Superior temporal gyrus (tissue), 1 donor: Measurements from ENCODE around the gene IPO11.
"Not testable (repeated sequence)": the region's sequence is repeated elsewhere in the genome, so short reads cannot be mapped to it uniquely, and the experiment has no call there.

ENCODE experiments used
- DNase-seq: peaks from one replicate; pipeline ENCODE4 v3.0.0-alpha.2; 2016; ENCODE audit errors: extremely low spot score

The IPO11 gene

DNA sequence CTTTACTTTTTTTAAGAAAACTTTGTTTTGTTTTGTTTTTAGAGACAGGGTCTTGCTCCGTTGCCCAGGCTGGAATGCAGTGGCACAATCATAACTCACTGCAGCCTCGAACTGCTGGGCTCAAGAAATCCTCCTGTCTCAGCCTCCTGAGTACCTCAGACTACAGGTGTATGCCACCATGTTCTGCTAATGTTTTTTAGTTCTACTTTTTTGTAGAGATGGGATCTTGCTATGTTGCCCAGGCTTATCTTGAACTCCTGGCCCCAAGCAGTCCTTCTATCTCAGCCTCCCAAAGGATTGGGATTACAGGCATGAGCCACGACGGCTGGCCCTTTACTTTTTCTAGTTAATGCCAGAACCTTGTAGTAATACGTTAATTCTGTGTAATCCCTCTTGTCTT lies 36.0 kb downstream of the IPO11 start:
- no peak for DNase-seq

GRCh38 chr5:62450259-62450658 lies 37.7 kb downstream of the IPO11 start:
- DNase-seq: no peak

DNA sequence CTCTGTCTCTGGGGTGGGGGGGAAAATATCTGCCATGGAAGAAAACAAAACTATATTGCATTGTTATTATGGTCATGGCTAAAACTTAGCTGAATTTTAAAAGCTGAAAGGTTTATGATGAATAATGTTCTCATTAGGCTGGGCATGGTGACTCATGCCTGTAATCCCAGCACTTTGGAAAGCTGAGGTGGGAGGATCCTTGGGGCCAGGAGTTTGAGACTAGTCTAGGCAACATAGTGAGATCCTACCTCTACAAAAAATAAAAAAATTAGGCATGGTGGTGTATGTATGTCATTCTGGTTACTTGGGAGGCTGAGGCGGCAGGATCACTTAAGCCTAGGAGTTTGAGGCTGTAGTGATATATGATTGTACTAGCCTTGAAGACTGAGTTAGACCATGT lies 44.5 kb downstream of the IPO11 start:
- no peak for DNase-seq

DNA sequence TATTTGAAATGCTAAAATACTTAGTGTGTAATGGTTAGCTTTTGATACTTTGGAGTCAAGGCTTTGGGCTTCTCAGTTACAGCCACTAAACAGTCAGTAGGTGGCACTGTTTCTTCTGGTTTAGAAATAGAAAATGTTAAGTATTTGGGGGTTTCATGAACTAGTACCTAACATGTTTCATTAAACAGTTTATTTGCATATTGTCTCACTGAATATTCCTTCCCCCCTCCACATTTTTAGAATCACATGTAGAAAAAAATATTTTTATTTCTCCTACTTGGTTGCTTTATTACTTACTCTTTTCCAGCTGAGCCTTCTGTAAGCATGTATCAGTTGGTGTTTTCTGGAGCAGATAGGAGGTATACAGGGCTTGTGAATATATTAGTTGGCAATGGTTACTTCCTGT lies 48.0 kb downstream of the IPO11 start:
- peak; percentile 84 for DNase-seq

DNA sequence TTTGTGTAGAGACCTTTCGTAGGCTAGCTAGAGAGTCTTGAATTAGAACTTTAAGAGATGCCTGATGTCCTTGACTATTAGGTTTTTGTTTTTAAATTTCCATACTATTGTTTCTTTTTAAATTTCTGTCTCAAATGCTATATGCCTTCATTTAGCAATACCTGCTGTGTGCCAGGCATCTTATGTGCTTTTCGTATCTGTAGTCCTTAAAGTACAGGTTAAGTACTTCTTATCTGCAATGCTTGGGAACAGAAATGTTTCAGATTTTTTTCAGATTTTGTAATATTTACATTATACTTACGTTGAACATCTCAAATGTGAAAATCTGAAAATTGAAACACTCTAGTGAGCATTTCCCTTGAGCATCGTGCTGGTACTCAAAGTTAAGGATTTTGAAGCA lies 49.0 kb downstream of the IPO11 start:
- DNase-seq: no peak

- DNase-seq: no peak
Observed at GRCh38 chr5:62465985-62466925, 53.7 kb downstream of the IPO11 start.

DNA sequence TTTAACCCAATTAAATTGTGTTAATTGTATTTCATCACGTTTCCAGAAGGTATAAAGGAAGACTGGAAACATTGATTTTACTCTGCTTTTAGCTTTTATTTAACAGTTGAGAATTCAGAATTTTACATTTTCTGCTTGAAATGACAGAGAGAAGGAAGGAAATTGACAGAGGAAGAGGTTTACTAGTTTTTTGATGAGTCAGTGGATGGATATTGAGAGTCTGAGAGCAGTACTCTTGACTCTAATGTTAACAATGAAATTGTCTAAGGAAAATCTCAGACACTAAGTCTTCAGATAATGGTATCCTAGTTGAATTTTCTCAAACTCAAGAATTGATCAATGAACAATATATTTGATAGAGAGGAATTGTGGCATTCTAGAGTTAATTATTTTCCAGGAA lies 60.6 kb downstream of the IPO11 start:
- DNase-seq: no peak

- DNase-seq: no peak
Observed at GRCh38 chr5:62475072-62475471, 62.5 kb downstream of the IPO11 start.

DNA sequence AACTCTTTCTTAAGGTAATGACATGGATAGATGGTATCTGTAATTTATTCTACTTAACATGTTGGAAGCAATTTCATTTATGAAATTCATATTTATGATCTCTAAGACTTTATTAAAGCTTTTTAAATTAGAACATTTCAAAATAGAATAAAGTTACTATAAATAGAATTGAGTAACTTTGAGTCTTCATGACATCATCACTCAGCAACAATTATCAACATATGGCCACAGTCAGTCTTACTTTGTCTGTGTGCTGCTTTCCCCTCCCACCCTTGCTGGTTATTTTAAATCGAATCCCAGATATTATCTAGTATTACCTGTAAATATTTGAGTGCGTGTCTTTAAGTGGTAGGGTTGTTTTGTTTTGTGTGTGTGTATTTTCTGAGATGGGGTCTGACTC lies 65.2 kb downstream of the IPO11 start:
- DNase-seq: no peak

GRCh38 chr5:62483556-62483955 lies 71.0 kb downstream of the IPO11 start:
- no peak for DNase-seq

GRCh38 chr5:62486672-62487071 lies 74.1 kb downstream of the IPO11 start:
- DNase-seq: no peak

- no peak for DNase-seq
Observed at GRCh38 chr5:62488531-62488930, 76.0 kb downstream of the IPO11 start.

GRCh38 chr5:62489471-62489870 lies 76.9 kb downstream of the IPO11 start:
- no peak for DNase-seq

- DNase-seq: no peak
Observed at GRCh38 chr5:62494772-62495171, 82.2 kb downstream of the IPO11 start.

DNA sequence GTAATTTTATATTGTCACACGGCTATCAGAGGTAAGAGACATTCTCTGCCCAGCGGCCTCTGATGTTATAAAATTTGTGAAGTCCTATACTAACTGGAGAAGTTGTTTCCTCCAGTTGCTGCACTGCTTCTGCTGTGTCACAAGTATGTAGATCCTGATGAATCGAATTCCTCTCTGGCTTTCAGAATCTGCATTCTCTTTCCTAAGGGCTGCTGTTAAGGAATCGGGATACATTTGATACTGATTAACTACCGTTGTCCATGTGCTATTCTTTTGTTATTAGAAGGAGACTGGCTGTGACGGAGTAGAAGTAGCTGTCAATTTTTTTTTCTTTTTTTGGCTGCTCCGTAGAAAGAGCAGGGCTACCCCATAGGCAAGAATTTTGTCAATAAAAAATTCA lies 84.3 kb downstream of the IPO11 start:
- DNase-seq: no peak

DNA sequence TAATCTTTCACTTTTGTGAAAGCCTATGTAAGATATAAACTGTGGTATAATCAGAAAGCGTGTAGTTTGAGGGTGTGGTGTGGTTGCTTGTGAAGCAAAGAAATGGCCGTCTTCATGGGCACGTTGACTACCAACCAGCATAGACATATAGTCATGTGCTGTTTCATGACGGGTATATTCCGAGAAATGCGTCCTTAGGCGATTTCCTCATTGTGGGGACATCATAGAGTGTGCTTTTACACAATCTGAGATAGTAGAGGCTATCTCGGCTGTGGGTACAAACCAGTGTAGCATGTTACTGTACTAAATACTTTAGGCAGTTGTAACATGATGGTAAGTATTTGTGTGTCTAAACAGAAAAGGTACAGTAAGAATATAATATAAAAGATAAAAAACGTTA lies 86.4 kb downstream of the IPO11 start:
- no peak for DNase-seq

GRCh38 chr5:62499756-62500155 lies 87.2 kb downstream of the IPO11 start:
- DNase-seq: no peak

DNA sequence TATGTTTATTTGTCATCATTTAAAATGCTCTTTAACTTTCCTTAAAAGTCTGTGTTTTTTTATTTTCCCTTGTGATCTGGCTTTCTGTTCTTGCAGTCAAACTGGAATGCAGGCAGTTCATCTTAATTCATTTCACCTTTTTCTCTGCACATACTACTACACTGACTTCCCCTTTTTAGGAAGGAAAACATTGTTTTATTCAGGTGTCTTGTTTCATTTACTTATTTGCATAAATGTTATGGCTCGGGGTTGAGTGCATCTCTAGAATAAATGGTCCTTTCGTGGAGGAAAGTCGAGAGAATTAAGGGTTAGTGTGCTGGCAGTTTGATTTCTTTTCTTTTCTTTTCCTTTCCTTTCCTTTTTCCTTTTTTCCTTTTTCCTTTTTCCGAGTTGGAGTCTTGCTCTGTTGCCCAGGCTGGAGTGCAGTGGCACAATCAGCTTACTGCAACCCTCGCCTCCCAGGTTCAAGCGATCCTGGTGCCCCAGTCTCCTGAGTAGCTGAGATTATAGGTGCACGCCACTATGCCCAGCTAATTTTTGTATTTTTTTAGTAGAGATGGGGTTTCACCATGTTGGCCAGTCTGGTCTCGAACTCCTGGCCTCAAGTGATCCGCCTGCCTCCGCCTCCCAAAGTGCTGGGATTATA lies 90.0 kb downstream of the IPO11 start:
- no peak for DNase-seq

GRCh38 chr5:62504129-62504528 lies 91.6 kb downstream of the IPO11 start:
- no peak for DNase-seq

- no peak for DNase-seq
Observed at GRCh38 chr5:62506659-62507460, 94.3 kb downstream of the IPO11 start.

GRCh38 chr5:62508760-62509159 lies 96.2 kb downstream of the IPO11 start:
- not testable (repeated sequence) for DNase-seq

- DNase-seq: no peak
Observed at GRCh38 chr5:62509806-62510205, 97.2 kb downstream of the IPO11 start.
